PC-9 (cell line): ENCODE measurements around the gene ARF6. TPM values are rescaled to one million over a fixed set of nuclear protein-coding genes. Genes with fewer than 3 reads are reported as not detected.

ENCODE experiments used
- BruUV-seq: library from RNA; stranded (reverse); fragments of 400-500 nt; replicated peaks from 2 replicates; lab custom pipeline; 2021; lab: Mats Ljungman, UMichigan
- CTCF ChIA-PET: fragments of 300-600 bp; sonication (Branson Sonifier 250); formaldehyde crosslinking; loops from one replicate; lab custom pipeline; 2022; ENCODE audit warnings: antibody characterized with exemption; lab: Charles Lee
- POLR2A ChIA-PET: fragments of 300-600 bp; sonication (Branson Sonifier 250); formaldehyde crosslinking; loops from one replicate; lab custom pipeline; 2022; ENCODE audit warnings: antibody characterized with exemption; ENCODE audit not compliant: unreplicated experiment; lab: Charles Lee
- DNase-seq, 2 experiments: peaks; one replicate each; pipeline versions ENCODE4 v3.0.0 to v3.0.0-alpha.2; 2015 to 2022; ENCODE audit warnings: mixed read lengths in 1 of 2
- H2AFZ ChIP-seq: fragments of 200-600 bp; sonication (generic); 2 replicates; pipeline ENCODE4 v1.8.1; 2017; ENCODE audit warnings: antibody characterized with exemption
- H3F3A ChIP-seq: fragments of 200-600 bp; sonication (generic); 2 replicates; pipeline ENCODE4 v1.8.1; 2017; ENCODE audit warnings: antibody characterized with exemption, mild to moderate bottlenecking, low read depth; ENCODE audit not compliant: insufficient read depth
- H3K27ac ChIP-seq: fragments of 200-600 bp; sonication (generic); 2 replicates; pipeline ENCODE4 v1.6.1; 2016; ENCODE audit warnings: mixed run types
- H3K27me3 ChIP-seq: fragments of 200-600 bp; sonication (generic); 2 replicates; pipeline ENCODE4 v1.6.1; 2016; ENCODE audit warnings: low read depth, mixed run types; ENCODE audit not compliant: insufficient read depth
- H3K36me3 ChIP-seq: fragments of 200-600 bp; sonication (generic); 2 replicates; pipeline ENCODE4 v1.6.1; 2016; ENCODE audit warnings: low read depth, mixed run types
- H3K4me1 ChIP-seq: fragments of 200-600 bp; sonication (generic); replicated peaks from 2 replicates; pipeline ENCODE4 v1.6.1; 2016; ENCODE audit warnings: mixed run types; ENCODE audit not compliant: insufficient read depth
- H3K4me2 ChIP-seq: fragments of 200-600 bp; sonication (generic); 2 replicates; pipeline ENCODE4 v1.6.1; 2017; ENCODE audit warnings: mixed run types
- H3K4me3 ChIP-seq: fragments of 200-600 bp; sonication (generic); 2 replicates; pipeline ENCODE4 v1.6.1; 2016; ENCODE audit warnings: mixed run types
- H3K79me2 ChIP-seq: fragments of 200-600 bp; sonication (generic); 2 replicates; pipeline ENCODE4 v1.6.1; 2017; ENCODE audit warnings: low read depth, mixed run types
- H3K9me2 ChIP-seq: fragments of 200-600 bp; sonication (generic); 2 replicates; pipeline ENCODE4 v1.8.1; 2017; ENCODE audit warnings: mild to moderate bottlenecking; ENCODE audit not compliant: insufficient read depth
- H3K9me3 ChIP-seq: fragments of 200-600 bp; sonication (generic); 2 replicates; pipeline ENCODE4 v1.8.1; 2016; ENCODE audit warnings: low read depth; ENCODE audit not compliant: insufficient read depth
- H4K20me1 ChIP-seq: fragments of 200-600 bp; sonication (generic); 2 replicates; pipeline ENCODE4 v1.8.1; 2017; ENCODE audit not compliant: insufficient read depth
- CTCF ChIP-seq: fragments of 200-600 bp; sonication (generic); conservative IDR thresholded peaks from 2 replicates; pipeline ENCODE4 v1.6.1; 2017; ENCODE audit warnings: mixed run types, antibody characterized with exemption, mild to moderate bottlenecking, moderate library complexity
- EZH2 ChIP-seq: fragments of 200-600 bp; sonication (generic); IDR thresholded peaks from 2 replicates; pipeline ENCODE4 v1.8.0; 2017; ENCODE audit warnings: antibody characterized with exemption, low read depth
- intact Hi-C: fragments of 100-400 bp; cut with micrococcal nuclease; formaldehyde crosslinking; loops from one replicate; pipeline ENCODE4 v1.10.0; 2022; ENCODE audit not compliant: unreplicated experiment
- total RNA-seq: library from RNA; stranded (reverse); gene quantifications from 2 replicates; pipeline ENCODE4 v1.2.3, GENCODE V29; 2021

ARF6 gene
- total RNA-seq, 1 experiment from 2014 or later: 65.3 TPM

DNA sequence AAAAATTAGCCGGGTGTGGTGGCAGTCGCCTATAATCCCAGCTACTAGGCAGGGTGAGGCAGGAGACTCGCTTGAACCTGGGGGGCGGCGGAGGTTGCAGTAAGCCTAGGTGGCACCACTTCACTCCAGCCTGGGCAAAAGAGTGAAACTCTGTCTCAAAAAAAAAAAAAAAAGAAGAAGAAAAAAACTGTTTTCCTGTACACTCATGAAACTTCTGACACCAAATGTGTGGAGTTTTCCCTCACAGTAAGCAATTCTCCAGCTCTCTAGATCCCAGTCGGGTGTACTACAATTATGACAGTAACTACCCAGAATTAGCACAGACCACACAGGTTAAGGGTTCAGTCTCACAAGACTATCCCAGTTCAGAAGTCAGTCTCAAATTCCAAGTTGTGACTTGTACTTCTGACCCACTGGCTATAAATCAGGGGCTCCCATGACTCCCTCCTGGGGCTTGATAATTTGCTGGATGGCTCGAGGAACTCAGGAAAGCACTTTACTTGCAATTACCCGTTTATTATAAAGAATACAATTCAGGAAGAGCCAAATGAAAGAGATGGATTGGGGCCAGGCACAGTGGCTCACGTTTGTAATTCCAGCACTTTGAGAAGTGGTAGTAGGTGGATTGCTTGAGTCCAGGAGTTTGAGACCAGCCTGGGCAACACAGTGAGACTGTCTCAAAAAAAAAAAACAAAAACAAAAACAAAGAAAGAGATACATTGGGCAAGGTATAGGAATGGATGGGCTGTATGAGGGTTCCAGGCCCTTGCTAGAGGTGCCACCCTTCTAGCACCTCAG lies 12.4 kb upstream of the ARF6 start:
- no peaks in the 10 kb centered on the region for H3K79me2 ChIP-seq
- H3K9me2 ChIP-seq: no peaks in the 10 kb centered on the region
- H3K4me1 ChIP-seq: peaks cover 8% of the 10 kb centered on the region; the same call in 1 of the 2 replicates
- H3F3A ChIP-seq: peaks cover 21% of the 10 kb centered on the region
- H4K20me1 ChIP-seq: no peaks in the 10 kb centered on the region
- H3K36me3 ChIP-seq: no peaks in the 10 kb centered on the region
- H3K4me2 ChIP-seq: no peak overlapping the region
- no peak overlapping the region for H3K4me3 ChIP-seq
- no peak overlapping the region for H2AFZ ChIP-seq
- TF ChIP-seq EZH2 (no peak), CTCF (no peak)
- POLR2A ChIA-PET: no interaction called here
- H3K27ac ChIP-seq: peak overlapping the region; percentile 36
- H3K27me3 ChIP-seq: no peaks in the 10 kb centered on the region
- intact Hi-C loops: no loop called here
- CTCF ChIA-PET: interaction anchor here (0.6 kb wide), 1 partner anchor 22 kb away, joined by 3 read pairs; no protein-coding TSS in a partner anchor
- H3K9me3 ChIP-seq: no peaks in the 10 kb centered on the region
- DNase-seq: no peak
- no TSS peak for BruUV-seq

GRCh38 chr14:49881350-49882001 lies 11.4 kb upstream of the ARF6 start:
- intact Hi-C loops: no loop called here
- Histone ChIP-seq H3K9me3 (no peaks in the 10 kb centered on the region), H3K27ac (no peak overlapping the region), H2AFZ (no peak overlapping the region), H3F3A (peaks cover 21% of the 10 kb centered on the region), H3K4me1 (peaks cover 8% of the 10 kb centered on the region; the same call in 1 of the 2 replicates), H3K79me2 (no peaks in the 10 kb centered on the region), H3K36me3 (no peaks in the 10 kb centered on the region), H4K20me1 (no peaks in the 10 kb centered on the region), H3K4me2 (no peak overlapping the region), H3K4me3 (no peak overlapping the region), H3K9me2 (no peaks in the 10 kb centered on the region), H3K27me3 (no peaks in the 10 kb centered on the region)
- ChIA-PET CTCF (interaction anchor here (0.6 kb wide), 1 partner anchor 127 kb away, joined by 4 read pairs; no protein-coding TSS in a partner anchor), POLR2A (no interaction called here)
- no peak for DNase-seq
- no TSS peak for BruUV-seq
- TF ChIP-seq EZH2 (no peak), CTCF (no peak)

DNA sequence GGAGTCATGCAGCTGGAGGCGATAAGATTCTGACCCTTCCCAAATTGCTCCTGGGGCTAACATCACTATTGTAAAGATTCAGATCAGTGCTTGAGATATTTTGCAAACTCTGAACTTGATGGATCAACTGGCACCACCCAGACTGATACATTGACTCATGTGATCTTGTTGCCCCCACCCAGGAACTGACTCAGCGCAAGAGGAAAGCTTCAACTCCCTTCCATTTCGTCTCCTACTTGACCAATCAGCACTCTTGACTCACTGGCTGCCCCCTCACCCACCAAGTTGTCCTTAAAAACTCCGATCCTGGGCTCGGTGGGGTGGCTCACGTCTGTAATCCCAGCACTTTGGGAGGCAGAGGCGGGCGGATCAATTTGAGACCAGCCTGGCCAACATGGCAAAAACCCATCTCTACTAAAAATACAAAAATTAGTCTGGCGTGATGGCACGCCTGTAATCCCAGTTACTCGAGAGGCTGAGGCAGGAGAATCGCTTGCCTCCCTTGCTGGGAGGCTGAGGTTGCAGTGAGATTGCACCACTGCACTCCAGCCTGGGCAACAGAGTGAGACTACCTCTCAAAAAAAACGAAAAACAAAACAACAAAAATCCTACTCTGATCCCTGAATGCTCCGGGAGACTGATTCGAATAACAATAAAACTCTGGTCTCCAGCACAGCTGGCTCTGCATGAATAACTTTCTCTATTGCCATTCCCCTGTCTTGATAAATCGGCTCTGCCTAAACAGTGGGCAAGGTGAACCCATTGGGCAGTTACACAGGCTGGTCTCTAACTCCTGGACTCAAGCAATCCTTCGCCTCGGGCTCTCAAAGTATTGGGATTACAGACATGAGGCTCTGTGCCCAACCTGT lies 9.8 kb upstream of the ARF6 start:
- Histone ChIP-seq H3K9me2 (no peaks in the 10 kb centered on the region), H3K27me3 (no peaks in the 10 kb centered on the region), H3K4me2 (no peak overlapping the region), H3F3A (peaks cover 21% of the 10 kb centered on the region), H3K79me2 (no peaks in the 10 kb centered on the region), H3K4me3 (no peak overlapping the region), H3K27ac (no peak overlapping the region), H3K4me1 (peaks cover 8% of the 10 kb centered on the region; the same call in 1 of the 2 replicates), H3K9me3 (no peaks in the 10 kb centered on the region), H4K20me1 (no peaks in the 10 kb centered on the region), H3K36me3 (no peaks in the 10 kb centered on the region), H2AFZ (peak overlapping the region; percentile 27; the same call in 1 of the 2 replicates)
- no peak for TF ChIP-seq CTCF
- no peak for TF ChIP-seq EZH2
- intact Hi-C loops: no loop called here
- CTCF ChIA-PET: no interaction called here
- BruUV-seq: no TSS peak
- POLR2A ChIA-PET: no interaction called here
- DNase-seq: no peak
